CD4-positive, alpha-beta T cell treated with Interleukin-6 for 4 hours (primary cell): ENCODE measurements around the gene GSK3A.

Source experiments
- DNase-seq: peaks from one replicate; pipeline ENCODE4 v3.0.0-alpha.2; 2020; ENCODE audit warnings: mixed read lengths

The GSK3A gene

DNA sequence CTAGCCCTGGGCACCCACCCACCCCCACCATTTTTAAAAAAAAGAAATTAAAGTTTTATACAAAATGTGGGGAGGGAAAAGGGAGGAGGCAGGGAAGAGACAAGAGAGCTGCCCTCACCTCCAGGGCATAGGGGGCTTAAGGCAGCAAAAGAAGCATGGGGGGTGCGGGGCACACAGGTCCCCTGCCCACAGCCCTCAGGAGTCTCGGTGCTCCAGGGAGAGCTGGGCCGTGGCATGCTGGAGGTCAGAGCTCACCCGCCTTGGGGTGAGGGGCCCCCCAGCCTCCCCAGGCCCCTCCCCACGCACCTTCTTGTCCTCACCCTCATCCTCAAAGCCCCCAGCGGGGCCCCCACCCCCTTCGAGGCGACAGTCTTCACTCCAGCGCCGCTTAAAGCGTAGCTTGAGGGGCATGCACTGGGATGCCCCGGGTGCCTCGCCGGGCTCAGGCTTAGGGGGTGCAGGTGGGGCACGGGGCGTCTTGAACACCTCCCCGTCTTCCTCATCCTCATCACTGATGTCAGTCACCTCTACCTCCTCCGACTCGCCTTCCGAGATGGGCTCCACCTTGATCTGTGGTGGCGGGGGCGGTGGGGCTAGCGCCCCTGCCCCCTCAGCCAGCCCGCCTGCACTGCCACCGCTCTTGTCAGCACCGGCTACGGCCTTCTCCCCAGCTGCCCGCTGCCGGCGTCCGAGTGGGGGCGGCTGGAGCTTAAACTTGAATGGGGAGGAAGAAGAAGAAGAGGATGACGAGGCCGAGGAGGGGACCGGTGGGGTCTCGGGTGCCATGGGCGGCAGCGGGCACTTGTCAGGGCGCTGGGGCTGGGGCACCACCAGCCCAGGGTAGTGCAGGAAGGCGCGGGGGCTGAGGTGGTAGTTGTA lies 6.1 kb upstream of the GSK3A start:
- no peak for DNase-seq

DNA sequence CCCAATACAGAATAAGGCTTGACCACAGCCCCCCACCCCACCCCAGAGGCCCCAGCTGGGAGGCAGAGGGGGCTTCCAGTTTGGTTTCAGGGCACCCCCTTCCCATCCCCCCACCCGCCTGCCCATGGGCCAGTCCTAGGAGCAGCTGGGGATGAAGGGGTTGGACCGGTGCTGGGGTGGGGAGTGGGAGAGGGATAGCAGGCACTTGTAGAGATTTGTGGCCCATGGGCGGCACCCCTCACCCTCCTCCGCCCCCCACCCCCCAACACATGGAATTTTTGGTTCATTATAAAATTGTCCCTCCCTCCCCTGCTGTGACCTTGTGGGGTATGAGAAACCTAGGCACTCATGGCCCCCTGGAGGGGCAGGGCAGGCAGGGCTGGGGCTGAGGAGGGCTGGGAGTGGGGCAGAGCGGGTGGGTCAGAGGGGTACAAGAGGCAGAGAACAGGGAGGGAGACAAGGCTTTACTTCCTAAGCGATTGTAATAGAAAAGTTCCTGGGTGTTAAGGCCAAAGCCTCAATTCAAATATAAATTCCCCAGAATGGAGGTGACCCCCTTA lies 5.3 kb upstream of the GSK3A start:
- no peak for DNase-seq

DNA sequence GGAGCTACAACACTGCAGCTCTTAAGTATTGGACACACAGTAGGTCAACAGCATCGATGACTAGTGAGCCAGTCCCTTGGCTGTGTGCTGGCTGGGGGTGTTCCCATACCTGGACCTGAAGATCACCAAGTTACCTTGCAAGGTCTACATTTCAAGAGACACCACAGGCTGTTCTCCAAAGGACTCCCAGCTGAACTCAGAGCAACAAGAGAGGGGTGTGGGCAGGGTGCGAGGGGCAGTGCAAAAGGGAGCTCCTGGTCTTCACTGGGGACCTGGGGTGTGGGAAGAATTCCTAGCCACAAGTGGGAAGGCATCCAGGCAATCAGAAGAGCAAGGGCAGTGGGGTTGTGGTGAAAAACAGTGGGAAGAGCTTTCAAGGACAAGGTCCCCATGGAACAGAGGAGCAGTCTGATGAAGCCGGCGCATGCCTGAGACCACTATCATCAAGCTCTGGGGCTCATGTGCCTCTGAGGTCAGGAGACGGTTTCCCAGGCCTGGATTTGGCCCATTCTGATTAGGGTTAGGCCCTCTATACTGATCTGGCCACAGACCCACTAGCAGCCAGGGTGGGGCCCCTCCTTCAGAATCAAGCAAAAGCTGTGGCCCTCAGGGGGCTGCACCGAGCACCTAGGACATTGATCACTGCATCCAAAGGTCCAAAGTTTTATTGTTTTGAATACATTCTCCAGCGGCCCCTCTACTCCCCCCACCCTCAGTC lies 4.7 kb upstream of the GSK3A start:
- DNase-seq, result no peak

DNA sequence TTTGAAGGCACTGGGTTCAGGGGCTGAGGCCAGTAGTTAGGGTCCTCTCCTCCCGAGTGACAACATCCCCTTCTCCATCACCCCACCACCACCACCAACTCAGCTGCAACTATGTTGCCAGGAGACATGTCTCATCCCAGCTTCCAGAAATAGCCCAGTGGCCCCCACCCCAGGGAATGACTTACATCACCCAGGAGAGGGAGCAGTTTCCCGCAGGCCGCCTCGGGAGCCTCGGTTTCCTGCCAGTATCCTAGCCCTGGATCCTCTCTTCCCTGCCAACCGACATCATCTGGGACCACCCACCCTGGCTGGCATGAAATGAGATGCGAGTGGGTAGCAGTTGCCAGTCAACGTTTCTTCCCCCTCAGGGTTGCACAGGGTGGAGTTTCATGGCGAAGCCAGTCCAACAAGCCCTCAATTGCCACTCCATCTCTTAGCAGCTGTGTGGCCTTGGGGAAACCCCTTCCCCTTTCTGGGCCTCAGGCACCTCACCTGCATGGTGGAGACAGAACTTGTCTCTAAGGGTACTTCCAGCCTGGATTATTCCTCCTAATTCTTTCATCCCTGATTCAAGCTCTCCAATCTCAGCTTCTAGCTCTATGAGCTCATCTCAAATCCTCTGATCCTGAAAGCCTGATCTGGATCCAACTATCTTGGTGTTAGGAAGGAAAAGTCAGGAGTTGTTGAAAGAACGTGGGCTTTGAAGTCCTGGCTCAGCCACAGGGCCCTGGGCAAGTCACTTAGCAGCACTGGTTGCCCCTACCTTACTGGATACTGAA lies 3.9 kb upstream of the GSK3A start:
- no peak for DNase-seq

DNA sequence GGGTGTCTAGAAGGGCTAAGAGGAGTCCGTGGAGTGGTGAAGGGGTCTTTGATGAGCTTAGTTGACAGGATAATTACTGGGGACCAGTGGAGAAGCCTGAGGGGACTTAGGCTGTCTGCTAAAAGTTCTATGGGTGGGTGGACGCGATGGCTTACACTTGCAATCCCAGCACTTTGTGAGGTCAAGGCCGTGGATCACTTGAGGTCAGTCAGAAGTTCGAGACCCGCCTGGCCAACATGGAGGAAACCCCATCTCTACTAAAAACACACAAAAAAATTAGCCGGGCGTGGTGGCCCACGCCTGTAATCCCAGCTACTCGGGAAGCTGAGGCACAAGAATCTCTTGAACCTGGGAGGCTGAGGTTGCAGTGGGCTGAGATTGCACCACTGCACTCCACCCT lies 2.8 kb upstream of the GSK3A start:
- no peak for DNase-seq

DNA sequence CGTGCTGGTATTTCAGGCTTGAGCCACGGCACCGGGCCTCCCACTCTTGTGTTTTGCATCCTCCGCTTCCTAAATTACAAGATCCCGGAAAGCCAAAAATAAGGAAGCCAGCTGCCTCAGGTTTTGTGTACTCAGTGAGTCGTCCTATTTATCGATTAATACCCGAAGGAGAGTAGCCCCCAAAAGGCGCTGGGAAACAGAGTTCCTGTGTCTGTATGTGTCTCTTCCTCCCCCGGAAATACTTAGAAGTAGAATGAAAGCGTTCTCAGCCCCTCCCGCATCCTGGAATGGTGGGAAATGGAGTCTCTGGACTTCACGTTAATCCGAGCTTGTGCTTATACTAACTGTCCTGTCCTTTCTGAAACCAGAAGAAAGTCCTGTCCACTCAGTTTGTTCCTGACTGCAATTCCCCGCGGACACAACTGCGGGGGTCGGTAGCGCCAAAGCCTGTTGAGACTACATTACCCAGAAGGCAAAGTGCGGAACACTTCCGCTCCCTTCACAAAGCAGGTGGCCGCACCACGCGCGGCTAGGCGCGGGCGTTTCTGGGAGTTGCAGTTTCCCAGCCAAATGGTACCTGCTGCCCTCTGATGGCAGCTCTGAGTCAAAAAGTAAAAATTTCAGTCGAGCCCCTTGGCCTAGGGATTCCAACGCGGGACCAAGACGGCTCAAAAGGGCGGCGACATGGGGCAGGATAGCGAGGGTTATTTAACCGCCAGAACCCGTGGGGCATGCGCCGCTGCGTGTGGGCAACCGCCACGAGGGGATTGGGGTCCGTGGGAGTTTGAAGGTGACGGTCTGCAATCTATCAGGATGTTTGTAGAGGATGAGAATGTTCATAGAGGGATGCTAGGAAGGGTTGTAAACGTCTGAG lies 2.2 kb upstream of the GSK3A start:
- peak; percentile 92 for DNase-seq

DNA sequence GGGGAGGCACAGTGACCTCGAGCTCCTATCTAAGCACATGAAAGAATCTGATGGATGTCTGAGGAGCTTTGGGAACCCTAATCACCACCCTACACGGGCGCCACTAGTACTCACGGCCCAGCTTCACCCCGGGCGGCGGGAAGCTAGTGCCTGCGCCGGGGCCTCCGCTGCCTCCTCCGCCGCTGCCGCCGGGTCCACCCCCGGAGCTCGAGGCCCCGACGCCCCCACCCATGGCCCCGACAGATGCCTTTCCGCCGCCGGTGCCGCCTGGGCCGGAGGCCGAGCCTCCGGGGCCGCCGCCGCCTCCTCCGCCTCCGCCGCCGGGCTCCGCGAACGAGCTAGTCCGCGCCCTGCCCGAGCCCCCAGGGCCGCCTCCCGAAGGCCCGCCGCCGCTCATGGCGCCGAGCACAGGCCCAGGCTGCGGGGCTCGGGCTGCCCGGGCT lies 312 bp downstream of the GSK3A start:
- peak; percentile 36 for DNase-seq

DNA sequence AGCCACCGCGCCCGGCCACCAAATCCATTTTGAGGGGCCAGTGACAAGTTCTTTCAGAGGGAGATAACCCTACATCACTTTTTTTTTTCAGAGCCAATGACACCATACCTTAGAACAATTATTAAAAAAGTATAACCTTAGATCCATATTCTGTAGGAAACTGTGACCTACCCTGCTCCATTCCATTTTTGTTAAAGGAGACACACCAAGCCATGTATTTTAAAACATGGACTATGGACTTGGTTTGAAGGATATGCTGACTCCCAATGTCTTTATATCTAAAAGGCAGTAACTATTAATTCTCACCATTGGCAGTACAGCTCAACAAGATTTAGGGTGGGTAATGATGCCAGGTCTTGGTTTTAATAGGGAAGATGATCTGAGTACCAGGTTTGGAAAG lies 1.1 kb downstream of the GSK3A start:
- DNase-seq, result no peak

DNA sequence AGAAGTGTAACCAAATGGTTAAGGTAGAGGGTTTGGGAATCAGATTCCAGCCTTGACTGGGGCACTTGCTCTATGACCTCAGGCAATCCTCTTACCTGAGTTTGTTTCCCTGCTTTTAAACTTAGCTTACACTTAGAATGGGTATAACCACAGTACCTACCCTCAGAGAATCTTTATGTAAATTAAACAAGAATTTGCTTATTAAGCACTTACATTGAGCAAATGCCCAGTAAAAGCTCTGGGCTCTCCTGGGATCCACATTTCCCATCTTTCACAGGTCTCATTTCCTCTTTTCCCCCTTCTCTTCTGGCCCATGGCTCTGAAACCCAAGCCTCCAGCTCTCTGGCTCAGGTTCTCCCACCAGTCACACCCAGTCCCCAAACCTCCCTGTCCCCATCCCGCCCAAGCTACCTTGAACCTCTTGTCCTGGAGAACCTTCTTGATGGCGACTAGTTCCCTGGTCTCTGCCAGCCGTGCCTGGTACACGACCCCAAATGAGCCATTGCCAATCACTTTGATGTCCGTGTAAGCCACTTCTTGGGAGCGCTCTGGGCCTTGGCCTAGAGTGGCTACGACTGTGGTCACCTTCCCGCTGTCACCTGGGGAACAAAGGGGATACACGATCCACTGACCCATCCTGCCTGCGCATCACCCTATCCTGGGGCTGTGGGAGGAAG lies 2.7 kb downstream of the GSK3A start:
- DNase-seq, result no peak

DNA sequence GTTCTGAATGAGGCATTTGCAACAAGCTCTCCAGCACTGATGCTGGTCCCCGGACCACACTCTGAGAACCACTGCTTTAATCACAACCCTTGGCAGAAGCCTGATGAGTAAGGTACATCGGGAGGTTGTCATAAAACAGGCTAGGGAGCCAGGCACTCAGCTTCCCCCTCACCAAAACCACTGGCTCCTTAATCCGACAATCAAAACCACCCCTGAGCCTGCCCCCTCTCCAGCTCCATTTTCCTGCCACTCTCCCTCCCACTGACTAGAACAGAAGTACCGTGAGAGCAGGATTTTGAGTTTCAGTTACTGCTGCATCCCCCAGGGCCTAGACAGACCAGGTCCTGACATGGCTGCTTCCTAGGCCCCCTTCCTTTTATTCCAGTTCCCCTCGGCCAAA lies 7.2 kb downstream of the GSK3A start:
- no peak for DNase-seq

DNA sequence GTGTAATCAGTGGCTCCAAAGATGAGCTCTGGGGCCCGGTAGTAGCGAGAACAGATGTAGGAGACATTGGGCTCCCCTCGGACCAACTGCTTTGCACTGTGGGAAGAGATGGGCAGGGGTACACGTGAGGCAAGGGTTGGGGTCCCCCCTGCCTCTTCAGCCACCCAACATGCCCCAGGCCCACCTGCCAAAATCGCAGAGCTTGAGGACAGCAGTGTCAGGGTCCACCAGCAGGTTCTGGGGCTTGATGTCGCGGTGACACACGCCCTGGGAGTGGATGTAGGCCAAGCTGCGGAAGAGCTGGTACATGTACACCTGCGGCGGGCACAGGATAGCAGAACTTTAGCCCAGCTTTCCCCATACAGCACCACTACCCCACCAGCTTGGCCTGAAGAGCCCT lies 8.0 kb downstream of the GSK3A start:
- DNase-seq, result no peak

DNA sequence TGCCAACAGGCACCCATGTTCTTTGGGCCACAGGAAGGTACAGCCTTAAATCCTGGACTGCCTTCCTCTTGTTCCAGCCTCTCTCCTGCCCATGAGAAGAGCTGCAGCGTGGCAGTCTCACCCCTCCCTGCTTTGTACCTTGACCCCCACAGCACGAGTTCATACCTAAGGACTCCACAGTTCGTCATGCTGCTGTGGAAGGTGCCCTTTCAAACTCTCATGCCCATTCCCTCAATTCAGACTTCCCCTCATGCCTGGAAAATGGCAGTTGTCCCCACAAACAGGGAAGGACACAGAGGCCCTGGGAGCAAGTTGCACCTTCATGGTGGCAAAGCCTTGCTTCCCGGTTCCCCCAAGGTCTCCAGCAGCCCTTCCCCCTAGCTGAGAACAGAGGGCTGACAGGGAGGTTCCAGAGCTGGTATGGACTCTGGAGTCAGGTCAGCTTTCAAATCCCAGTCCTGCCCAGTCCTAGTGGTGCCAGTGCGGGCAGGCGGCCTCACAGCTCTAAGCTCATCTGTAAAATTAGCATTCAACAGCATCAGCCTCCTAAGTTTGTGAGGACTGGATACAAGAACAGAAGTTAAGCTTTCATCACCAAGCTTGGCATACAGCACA lies 8.6 kb downstream of the GSK3A start:
- DNase-seq, result no peak

DNA sequence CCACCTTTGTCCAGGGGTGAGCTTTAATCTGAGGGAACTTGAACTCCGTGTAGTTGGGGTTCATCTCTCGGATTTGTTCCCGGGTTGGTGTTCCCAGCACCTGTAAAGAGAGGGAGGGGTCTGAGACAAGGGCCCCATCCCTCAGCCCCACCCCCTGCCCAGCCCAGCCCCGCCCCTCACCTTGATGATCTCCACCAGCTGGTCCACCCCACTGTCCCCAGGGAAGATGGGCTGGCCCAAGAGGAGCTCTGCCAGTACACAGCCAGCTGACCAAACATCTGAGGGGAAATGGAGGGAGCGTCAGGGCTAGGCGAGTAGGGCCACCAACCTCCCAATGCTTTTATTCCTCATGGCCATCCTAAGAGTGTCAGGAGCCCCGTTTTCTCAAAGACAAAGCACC lies 9.3 kb downstream of the GSK3A start:
- no peak for DNase-seq

DNA sequence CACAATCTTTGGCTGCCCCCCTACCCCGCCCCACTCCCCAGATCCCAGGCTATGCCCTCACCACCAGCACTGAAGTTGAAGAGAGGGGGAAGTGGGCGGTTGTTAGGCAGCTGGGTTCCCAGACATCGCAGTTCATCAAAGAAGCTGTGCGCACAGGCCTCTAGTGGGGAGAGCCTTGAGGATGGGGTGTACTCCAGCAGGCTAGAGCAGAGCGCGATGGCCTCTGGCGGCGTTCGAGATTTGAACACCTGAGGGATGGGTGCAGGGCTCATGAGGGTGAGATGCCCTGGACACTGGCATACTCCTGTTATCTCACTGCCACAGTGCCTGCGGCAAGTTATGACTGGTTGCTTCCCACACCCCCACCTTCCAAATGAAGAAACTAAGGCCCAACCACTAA lies 10.0 kb downstream of the GSK3A start:
- DNase-seq, result no peak

DNA sequence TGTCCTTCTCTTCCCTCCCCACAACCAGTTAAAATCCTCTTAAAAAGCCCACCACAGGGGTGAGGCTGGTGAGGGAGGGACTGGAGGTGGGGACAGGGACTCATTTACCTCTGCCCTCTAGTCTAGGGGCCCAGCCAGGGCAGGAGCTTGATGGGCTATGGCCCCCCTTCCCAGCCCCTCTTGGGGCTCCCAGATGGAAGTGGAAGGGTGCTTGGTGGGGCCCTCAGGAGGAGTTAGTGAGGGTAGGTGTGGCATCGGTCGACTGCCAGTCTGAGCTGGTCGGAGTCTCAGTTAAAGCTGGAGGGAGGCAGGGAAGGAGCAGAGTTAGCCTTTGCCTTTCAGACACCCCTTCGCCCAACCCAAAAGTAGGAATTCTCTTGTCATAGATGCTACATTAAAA lies 11.8 kb downstream of the GSK3A start:
- DNase-seq, result no peak

DNA sequence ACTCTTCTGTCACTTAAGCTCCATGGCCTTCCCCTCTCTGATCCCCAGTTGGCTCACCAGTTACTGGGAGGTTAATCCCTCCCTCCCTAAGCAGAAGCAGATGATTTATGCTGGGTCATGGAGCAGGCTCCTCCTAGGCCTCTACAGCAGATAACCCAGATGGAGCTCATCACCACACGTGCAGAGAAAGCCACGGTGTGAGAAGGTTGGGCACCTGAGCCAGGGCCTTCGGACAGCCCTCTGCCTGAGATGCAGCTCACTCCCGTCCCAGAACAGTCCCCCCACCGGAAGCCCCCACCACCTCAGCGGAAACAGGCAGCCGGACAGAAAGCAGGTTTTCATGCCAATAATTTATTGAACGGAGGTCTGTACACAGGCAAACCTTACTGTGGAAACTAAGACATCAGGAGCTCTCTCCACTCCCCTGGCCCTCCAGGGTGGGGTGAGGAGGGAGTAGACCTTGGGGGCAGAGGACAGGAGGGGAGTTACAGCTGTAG lies 12.5 kb downstream of the GSK3A start:
- DNase-seq, result no peak

DNA sequence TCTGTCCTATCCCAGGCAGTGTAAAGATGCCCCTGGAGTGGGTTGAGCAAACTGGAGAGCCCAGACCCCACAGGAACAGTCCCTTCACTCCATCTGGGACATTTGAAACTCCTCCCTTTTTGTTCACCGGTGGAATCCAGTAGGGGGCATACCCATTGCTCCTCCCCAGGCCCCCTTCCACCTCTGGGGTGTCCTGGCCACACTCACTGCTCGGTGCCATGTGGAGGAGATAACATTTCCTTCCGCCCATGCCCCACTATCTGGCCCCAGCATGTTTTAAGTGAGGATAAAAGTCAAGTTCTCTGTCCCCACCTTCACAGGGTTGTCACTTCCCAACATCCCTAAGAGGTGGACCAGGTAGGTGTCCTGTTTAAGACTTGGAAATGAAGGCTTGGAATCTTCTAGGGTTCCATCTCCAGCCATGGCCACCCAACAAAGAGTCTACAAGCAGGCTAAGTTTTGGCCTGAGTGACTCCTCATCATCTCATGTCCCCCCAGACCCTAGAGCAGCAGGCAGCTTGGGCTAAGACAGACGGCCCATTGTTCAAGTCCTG lies 13.0 kb downstream of the GSK3A start:
- no peak for DNase-seq

DNA sequence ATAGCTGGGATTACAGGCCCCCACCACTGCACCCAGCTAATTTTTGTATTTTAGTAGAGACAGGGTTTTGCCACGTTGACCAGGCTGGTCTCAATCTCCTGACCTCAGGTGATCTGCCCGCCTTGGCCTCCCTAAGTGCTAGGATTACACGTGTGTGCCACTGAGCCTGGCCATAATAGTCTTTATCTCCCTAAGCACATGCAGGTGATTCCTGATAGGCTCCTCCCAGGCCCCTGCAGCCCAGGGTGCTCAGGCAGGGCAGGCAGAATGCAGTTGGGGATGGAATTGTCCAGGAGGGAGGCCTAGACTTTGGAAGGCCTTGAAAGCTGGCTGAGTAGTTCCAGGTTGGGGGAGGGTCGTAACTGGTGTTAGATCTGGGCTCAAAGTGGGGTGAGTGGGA lies 13.8 kb downstream of the GSK3A start:
- no peak for DNase-seq

DNA sequence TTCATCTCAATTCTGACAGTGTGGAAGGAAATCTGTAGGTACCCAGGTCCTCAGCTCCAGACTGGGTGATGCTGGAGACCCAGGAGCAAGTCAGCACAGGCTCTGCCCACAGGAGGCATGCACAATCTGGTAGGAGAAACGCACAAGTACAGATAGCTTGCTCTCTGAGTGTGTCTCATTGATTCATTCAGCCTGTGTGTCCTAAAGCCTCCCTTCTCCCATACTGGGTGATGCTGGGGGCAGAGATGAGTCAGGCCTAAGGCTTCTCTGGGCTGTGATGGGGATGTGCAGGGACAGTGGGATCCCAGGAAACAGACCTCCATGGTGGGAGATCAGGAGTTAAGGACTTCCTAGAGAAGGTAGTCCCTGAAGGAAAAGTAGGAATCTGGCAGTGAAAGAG lies 15.5 kb downstream of the GSK3A start:
- no peak for DNase-seq

DNA sequence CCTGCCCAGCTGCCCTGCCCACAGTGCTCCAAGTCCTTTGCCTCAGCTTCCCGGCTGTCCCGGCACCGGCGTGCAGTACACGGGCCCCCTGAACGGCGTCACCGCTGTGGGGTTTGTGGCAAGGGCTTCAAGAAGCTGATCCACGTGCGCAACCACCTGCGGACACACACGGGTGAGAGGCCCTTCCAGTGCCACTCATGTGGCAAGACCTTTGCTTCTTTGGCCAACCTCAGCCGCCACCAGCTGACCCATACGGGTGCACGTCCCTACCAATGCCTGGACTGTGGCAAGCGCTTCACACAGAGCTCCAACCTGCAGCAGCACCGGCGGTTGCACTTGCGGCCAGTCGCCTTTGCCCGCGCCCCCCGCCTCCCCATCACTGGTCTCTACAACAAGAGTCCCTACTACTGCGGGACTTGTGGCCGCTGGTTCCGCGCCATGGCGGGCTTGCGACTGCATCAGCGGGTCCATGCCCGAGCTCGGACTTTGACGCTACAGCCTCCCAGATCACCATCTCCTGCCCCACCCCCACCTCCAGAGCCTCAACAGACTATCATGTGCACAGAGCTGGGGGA lies 16.6 kb downstream of the GSK3A start:
- DNase-seq, result no peak
